HepG2 (cell line): ENCODE results near the gene BLOC1S1. TPM values are rescaled to one million over a fixed set of nuclear protein-coding genes. Genes with fewer than 3 reads are reported as not detected.
A peak's percentile ranks its signal among the peaks of the same experiment; 100 is the strongest.

ENCODE experiments used
- AGO2 ChIP-seq: fragments of 200-400 bp; formaldehyde crosslinking; optimal IDR thresholded peaks from 2 replicates; pipeline ENCODE3; 2017; ENCODE audit warnings: mild to moderate bottlenecking, low read depth, low read length, moderate library complexity
- ATM ChIP-seq: fragments of 450-650 bp; IDR thresholded peaks from 2 replicates; pipeline ENCODE4 v1.7.1; 2017; ENCODE audit warnings: mild to moderate bottlenecking, borderline replicate concordance
- HOXA7 ChIP-seq: sonication (generic); formaldehyde crosslinking; IDR thresholded peaks from 2 replicates; pipeline ENCODE4 v1.8.1; 2022; ENCODE audit warnings: mild to moderate bottlenecking, missing genetic modification reagents, moderate library complexity
- KDM2A ChIP-seq: sonication (generic); formaldehyde crosslinking; IDR thresholded peaks from 2 replicates; pipeline ENCODE4 v1.4.0; 2020; ENCODE audit warnings: low read depth, missing genetic modification reagents, borderline replicate concordance
- KLF12 ChIP-seq: sonication (generic); formaldehyde crosslinking; IDR thresholded peaks from 2 replicates; pipeline ENCODE4 v1.4.0; 2020; ENCODE audit warnings: missing genetic modification reagents, borderline replicate concordance
- MAFF ChIP-seq: IDR thresholded peaks from 2 replicates; pipeline ENCODE4 v1.6.1; 2011; ENCODE audit warnings: low read depth, low read length, improper control_type of control experiment
- PITX1 ChIP-seq: sonication (generic); formaldehyde crosslinking; IDR thresholded peaks from 2 replicates; pipeline ENCODE4 v1.5.1; 2020; ENCODE audit warnings: mild to moderate bottlenecking, missing genetic modification reagents
- RARA ChIP-seq: IDR thresholded peaks from 2 replicates; pipeline ENCODE4 v1.6.1; 2016; ENCODE audit warnings: missing genetic modification reagents, missing compliant biosample characterization
- RBAK ChIP-seq: sonication (generic); formaldehyde crosslinking; IDR thresholded peaks from 2 replicates; pipeline ENCODE4 v1.5.1; 2020; ENCODE audit warnings: mild to moderate bottlenecking, missing genetic modification reagents
- SALL2 ChIP-seq: sonication (generic); formaldehyde crosslinking; IDR thresholded peaks from 2 replicates; pipeline ENCODE4 v1.8.1; 2023; ENCODE audit warnings: mild to moderate bottlenecking, missing genetic modification reagents, inconsistent platforms
- SRSF4 ChIP-seq: fragments of 200-400 bp; formaldehyde crosslinking; IDR thresholded peaks from one replicate; pipeline ENCODE4 v1.6.1; 2018; ENCODE audit warnings: mild to moderate bottlenecking, low read depth, low read length, moderate library complexity; ENCODE audit not compliant: poor library complexity, severe bottlenecking
- TBL1XR1 ChIP-seq: fragments of 150-350 bp; IDR thresholded peaks from 2 replicates; pipeline ENCODE4 v1.6.1; 2014; ENCODE audit warnings: borderline replicate concordance, low read length; ENCODE audit not compliant: partially characterized antibody
- THRA ChIP-seq: sonication (generic); formaldehyde crosslinking; IDR thresholded peaks from 2 replicates; pipeline ENCODE4 v1.4.0; 2020; ENCODE audit warnings: missing genetic modification reagents, borderline replicate concordance
- U2AF1 ChIP-seq: fragments of 200-400 bp; formaldehyde crosslinking; optimal IDR thresholded peaks from 2 replicates; pipeline ENCODE3; 2017; ENCODE audit warnings: mild to moderate bottlenecking, low read depth, low read length
- ZFP1 ChIP-seq: IDR thresholded peaks from 2 replicates; pipeline ENCODE4 v1.6.1; 2016
- ZFP91 ChIP-seq: sonication (generic); formaldehyde crosslinking; IDR thresholded peaks from 2 replicates; pipeline ENCODE4 v1.9.0; 2022; ENCODE audit warnings: missing genetic modification reagents, mild to moderate bottlenecking, borderline replicate concordance
- ZMYM4 ChIP-seq: sonication (generic); formaldehyde crosslinking; IDR thresholded peaks from 2 replicates; pipeline ENCODE4 v1.8.1; 2023; ENCODE audit warnings: mild to moderate bottlenecking, missing genetic modification reagents
- ZNF232 ChIP-seq: sonication (generic); formaldehyde crosslinking; IDR thresholded peaks from 2 replicates; pipeline ENCODE4 v1.4.0; 2020; ENCODE audit warnings: missing genetic modification reagents, borderline replicate concordance
- ZNF292 ChIP-seq: sonication (generic); formaldehyde crosslinking; IDR thresholded peaks from 2 replicates; pipeline ENCODE4 v1.8.1; 2022; ENCODE audit warnings: mild to moderate bottlenecking, low read depth, missing genetic modification reagents, borderline replicate concordance
- ZNF629 ChIP-seq: sonication (generic); formaldehyde crosslinking; conservative IDR thresholded peaks from 2 replicates; pipeline ENCODE4 v1.5.0; 2020; ENCODE audit warnings: missing genetic modification reagents
- ZNF670 ChIP-seq: sonication (generic); formaldehyde crosslinking; IDR thresholded peaks from 2 replicates; pipeline ENCODE4 v1.8.0; 2022; ENCODE audit warnings: mild to moderate bottlenecking, missing genetic modification reagents, borderline replicate concordance
- ZNF674 ChIP-seq: sonication (generic); formaldehyde crosslinking; IDR thresholded peaks from 2 replicates; pipeline ENCODE4 v1.5.0; 2020; ENCODE audit warnings: low read depth, mild to moderate bottlenecking, missing genetic modification reagents
- ZNF740 ChIP-seq: sonication (generic); formaldehyde crosslinking; IDR thresholded peaks from 2 replicates; pipeline ENCODE4 v1.4.0; 2020; ENCODE audit warnings: missing genetic modification reagents
- polyA plus RNA-seq, 8 experiments: library from polyadenylated mRNA; depleted of rRNA in 3 of 8; stranded (reverse) in 7 of 8; unstranded in 1 of 8; fragments of >200 nt; fragmentation: Illumina TruSeq in 4 of 8; extraction: Trizol in 4 of 8; gene quantifications; 2 replicates each; pipeline versions ENCODE4 v1.2.1 to v1.2.3, GENCODE V29; 2011 to 2016; ENCODE audit warnings: low read depth in 4 of 8, missing spikeins in 1 of 8, mixed read lengths in 1 of 8; ENCODE audit not compliant: insufficient read depth in 1 of 8
- total RNA-seq, 5 experiments: library from RNA; depleted of rRNA; stranded (reverse); fragments of >200 nt; fragmentation: Illumina TruSeq; extraction: Trizol; gene quantifications; 2 replicates each; pipeline ENCODE4 v1.2.3, GENCODE V29; 2016; ENCODE audit warnings: low read depth in 1 of 5

Gene BLOC1S1
- total and polyA plus RNA-seq, 2 of the 13 experiments (the other 11 are each of a cell fraction or from before 2014, with no cell fraction given), result 55.1 to 95.3 TPM

- TF ChIP-seq RBAK (CRISPR knock-in tag) (no peak), HOXA7 (CRISPR knock-in tag) (no peak), TBL1XR1 (no peak), SALL2 (CRISPR knock-in tag) (no peak), KDM2A (CRISPR knock-in tag) (peak; percentile 28; the same call in 1 of the 2 replicates), PITX1 (CRISPR knock-in tag) (peak; percentile 23; the same call in 1 of the 2 replicates), ZNF629 (CRISPR knock-in tag) (no peak), THRA (CRISPR knock-in tag) (no peak), ATM (no peak), ZNF740 (CRISPR knock-in tag) (no peak), RARA (CRISPR knock-in tag) (no peak), KLF12 (no peak), ZNF674 (CRISPR knock-in tag) (peak; percentile 6; the same call in 1 of the 2 replicates), ZMYM4 (CRISPR knock-in tag) (no peak), ZNF670 (CRISPR knock-in tag) (no peak), ZNF292 (CRISPR knock-in tag) (no peak), ZFP91 (CRISPR knock-in tag) (0 out of 2 replicates have a peak, but pooled peaks have one; percentile 16), ZFP1 (CRISPR knock-in tag) (no peak), SRSF4 (no peak), MAFF (no peak), AGO2 (no peak), ZNF232 (CRISPR knock-in tag) (no peak; the same call in 1 of the 2 replicates), U2AF1 (no peak)
- TF ChIP-seq, all 625 proteins: peak for 31
Measured at GRCh38 chr12:55728186-55728938, 12.5 kb downstream of the BLOC1S1 start (continued).
